CD4-positive, alpha-beta T cell (primary cell): ENCODE data around the gene WIPF1. TPM values are rescaled to one million over a fixed set of nuclear protein-coding genes. Genes with fewer than 3 reads are reported as not detected.

Experiments used
- ATAC-seq: fragments of 200-7000 bp; cut with Tn5 transposase; one replicate; pipeline ENCODE4 v1.10.0; 2022; ENCODE audit warnings: mild to moderate bottlenecking; ENCODE audit not compliant: poor library complexity
- CTCF ChIA-PET: fragments of 350-600 bp; sonication (Branson Sonifier 250); formaldehyde crosslinking; loops from one replicate; lab custom pipeline; 2021; ENCODE audit warnings: antibody characterized with exemption, inconsistent platforms; lab: Charles Lee
- POLR2A ChIA-PET: fragments of 350-600 bp; sonication (Branson Sonifier 250); formaldehyde crosslinking; loops from one replicate; lab custom pipeline; 2021; ENCODE audit warnings: antibody characterized with exemption, inconsistent platforms; lab: Charles Lee
- DNase-seq, 14 experiments: peaks; one replicate each; pipeline ENCODE4 v3.0.0-alpha.2; 2013 to 2020; ENCODE audit warnings: mixed read lengths in 2 of 14
- H3K27ac ChIP-seq, 2 donors: one replicate each; pipeline versions ENCODE4 v1.5.1 to v1.7.0; 2013; ENCODE audit warnings: low read length in 2 of 2, low read depth in 1 of 2, mild to moderate bottlenecking in 1 of 2
- H3K27me3 ChIP-seq, 2 experiments: 1 replicate in 1 of 2; 2 replicates in 1 of 2; pipeline versions ENCODE4 v1.6.1 to v1.7.0; 2013; ENCODE audit warnings: low read length in 2 of 2, control low read depth in 1 of 2, mild to moderate bottlenecking in 1 of 2, moderate library complexity in 1 of 2; ENCODE audit not compliant: insufficient read depth in 2 of 2, control insufficient read depth in 1 of 2
- H3K36me3 ChIP-seq: one replicate; pipeline ENCODE4 v1.6.1; 2013; ENCODE audit warnings: low read length, control low read depth; ENCODE audit not compliant: insufficient read depth
- H3K4me1 ChIP-seq: one replicate; pipeline ENCODE4 v1.6.1; 2013; ENCODE audit warnings: low read length, control low read depth; ENCODE audit not compliant: insufficient read depth
- H3K4me3 ChIP-seq: one replicate; pipeline ENCODE4 v1.5.1; 2013; ENCODE audit warnings: mild to moderate bottlenecking, low read length, moderate library complexity
- H3K9me3 ChIP-seq, 2 experiments: 1 replicate in 1 of 2; 2 replicates in 1 of 2; pipeline versions ENCODE4 v1.6.1 to v1.7.0; 2013; ENCODE audit warnings: low read length in 2 of 2, mild to moderate bottlenecking in 2 of 2, control low read depth in 1 of 2, moderate library complexity in 1 of 2; ENCODE audit not compliant: control insufficient read depth in 1 of 2, insufficient read depth in 1 of 2
- H3K27ac Mint-ChIP-seq: one replicate; pipeline ENCODE4 v1.8.0; 2020; ENCODE audit warnings: mixed read lengths
- H3K27me3 Mint-ChIP-seq: one replicate; pipeline ENCODE4 v1.8.0; 2021; ENCODE audit warnings: mixed read lengths
- H3K36me3 Mint-ChIP-seq: one replicate; pipeline ENCODE4 v1.8.0; 2021; ENCODE audit warnings: low read depth, mixed read lengths
- H3K4me1 Mint-ChIP-seq: one replicate; pipeline ENCODE4 v1.8.0; 2021; ENCODE audit warnings: low read depth, mixed read lengths
- H3K4me3 Mint-ChIP-seq: one replicate; pipeline ENCODE4 v1.8.0; 2020; ENCODE audit warnings: mild to moderate bottlenecking, mixed read lengths
- H3K9me3 Mint-ChIP-seq: one replicate; pipeline ENCODE4 v1.8.0; 2020; ENCODE audit warnings: mixed read lengths
- intact Hi-C, 2 experiments: fragments of 100-400 bp; cut with DNase I in 1 of 2; cut with micrococcal nuclease in 1 of 2; formaldehyde crosslinking; loops; one replicate each; pipeline versions ENCODE4 v1.15.1 to v1.9.0; 2023 to 2025; cut with DNase I, micrococcal nuclease
- total RNA-seq, 174 experiments: library from RNA in 2 of 174; stranded (reverse) in 2 of 174; gene quantifications; one replicate each; pipeline ENCODE4 v1.2.3 and lab custom pipeline; 2021 to 2026
- TF ChIP-seq, protein P1 (sequence below): fragments of 200-600 bp; IDR thresholded peaks from one replicate; pipeline ENCODE4 v1.8.0; 2022; ENCODE audit warnings: antibody characterized with exemption, mild to moderate bottlenecking

Gene WIPF1
- total RNA-seq, 2 experiments from 2014 or later, result 237 to 264 TPM

DNA sequence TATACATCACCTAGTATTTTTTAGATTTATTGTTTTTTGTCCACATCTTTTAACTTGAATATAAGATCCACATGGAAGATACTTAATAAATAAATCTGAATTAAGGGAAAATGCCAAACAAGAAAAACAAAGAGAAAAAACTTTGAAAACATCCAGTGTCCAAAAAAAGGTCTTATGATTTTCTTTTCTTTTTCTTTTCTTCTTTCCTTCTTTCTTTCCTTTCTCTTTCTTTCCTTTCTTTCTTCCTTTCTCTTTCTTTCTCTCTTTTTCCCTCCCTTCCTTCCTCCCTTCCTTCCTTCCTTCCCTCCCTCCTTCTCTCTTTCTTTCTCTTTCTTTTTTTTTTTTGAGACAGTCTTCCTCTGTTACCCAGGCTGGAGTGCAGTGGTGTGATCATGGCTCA lies 29.6 kb upstream of the WIPF1 start:
- TF ChIP-seq, protein P1, sequence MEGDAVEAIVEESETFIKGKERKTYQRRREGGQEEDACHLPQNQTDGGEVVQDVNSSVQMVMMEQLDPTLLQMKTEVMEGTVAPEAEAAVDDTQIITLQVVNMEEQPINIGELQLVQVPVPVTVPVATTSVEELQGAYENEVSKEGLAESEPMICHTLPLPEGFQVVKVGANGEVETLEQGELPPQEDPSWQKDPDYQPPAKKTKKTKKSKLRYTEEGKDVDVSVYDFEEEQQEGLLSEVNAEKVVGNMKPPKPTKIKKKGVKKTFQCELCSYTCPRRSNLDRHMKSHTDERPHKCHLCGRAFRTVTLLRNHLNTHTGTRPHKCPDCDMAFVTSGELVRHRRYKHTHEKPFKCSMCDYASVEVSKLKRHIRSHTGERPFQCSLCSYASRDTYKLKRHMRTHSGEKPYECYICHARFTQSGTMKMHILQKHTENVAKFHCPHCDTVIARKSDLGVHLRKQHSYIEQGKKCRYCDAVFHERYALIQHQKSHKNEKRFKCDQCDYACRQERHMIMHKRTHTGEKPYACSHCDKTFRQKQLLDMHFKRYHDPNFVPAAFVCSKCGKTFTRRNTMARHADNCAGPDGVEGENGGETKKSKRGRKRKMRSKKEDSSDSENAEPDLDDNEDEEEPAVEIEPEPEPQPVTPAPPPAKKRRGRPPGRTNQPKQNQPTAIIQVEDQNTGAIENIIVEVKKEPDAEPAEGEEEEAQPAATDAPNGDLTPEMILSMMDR, result no peak
- intact Hi-C loops, result no loop called here
- no peak overlapping the region for H3K4me3 ChIP-seq
- no peak overlapping the region for H3K27ac ChIP-seq
- H3K27me3 ChIP-seq, result no peaks in the 10 kb centered on the region
- peaks cover 83% of the 10 kb centered on the region for H3K36me3 ChIP-seq
- POLR2A ChIA-PET, result interaction anchor here (1.0 to 1.5 kb wide), 2 partner anchors 34 to 54 kb away, joined by 4 to 5 read pairs; no protein-coding TSS in a partner anchor
- ATAC-seq (no peak), DNase-seq (no peak)
- H3K9me3 Mint-ChIP-seq, result no peaks in the 10 kb centered on the region
- H3K4me1 ChIP-seq, result peaks cover 70% of the 10 kb centered on the region
- peak overlapping the region; percentile 33 for H3K27ac Mint-ChIP-seq
- H3K9me3 ChIP-seq, result no peaks in the 10 kb centered on the region
- CTCF ChIA-PET, result interaction anchor here (1.7 to 1.9 kb wide), 2 partner anchors 7 to 164 kb away, joined by 5 to 6 read pairs; no protein-coding TSS in a partner anchor
- peaks cover 91% of the 10 kb centered on the region for H3K36me3 Mint-ChIP-seq
- H3K4me3 Mint-ChIP-seq, result peak overlapping the region; percentile 30
- H3K27me3 Mint-ChIP-seq, result no peaks in the 10 kb centered on the region
- H3K4me1 Mint-ChIP-seq, result peaks cover 92% of the 10 kb centered on the region

DNA sequence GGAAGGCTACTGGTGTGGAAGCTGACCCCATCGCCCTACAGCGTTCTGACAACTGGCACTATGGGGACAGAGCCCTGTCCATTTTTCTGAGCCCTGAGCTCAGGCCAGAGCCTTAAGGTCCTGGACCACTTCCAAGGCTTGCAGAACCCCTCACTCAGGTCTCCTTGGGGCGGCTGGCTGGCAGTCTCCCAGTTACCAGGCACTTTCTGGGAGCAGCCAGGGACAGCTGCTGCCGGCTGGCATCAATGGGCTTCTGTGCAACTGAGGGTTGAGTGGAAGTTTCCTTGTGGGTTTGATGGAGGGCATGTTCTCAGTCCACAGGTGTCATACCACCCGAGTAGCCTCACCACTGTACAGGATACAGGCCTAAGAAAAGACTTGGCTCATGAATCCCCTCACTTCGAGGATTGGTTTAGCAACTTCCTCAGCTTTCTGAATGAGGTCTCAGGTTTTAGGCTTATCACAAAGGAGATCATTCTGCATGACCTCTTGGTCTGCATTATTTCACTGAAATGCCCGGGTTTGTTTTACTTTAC lies 27.4 kb upstream of the WIPF1 start:
- Mint-ChIP-seq H3K27ac (peak overlapping the region; percentile 60), H3K27me3 (no peaks in the 10 kb centered on the region), H3K36me3 (peaks cover 88% of the 10 kb centered on the region), H3K4me1 (peaks cover 86% of the 10 kb centered on the region), H3K9me3 (no peaks in the 10 kb centered on the region), H3K4me3 (no peak overlapping the region)
- POLR2A ChIA-PET, result interaction anchor here (0.8 to 1.6 kb wide), 4 partner anchors 9 to 22 kb away, joined by 3 to 5 read pairs (median 4); no protein-coding TSS in a partner anchor
- Histone ChIP-seq H3K9me3 (no peaks in the 10 kb centered on the region), H3K4me1 (peaks cover 56% of the 10 kb centered on the region), H3K36me3 (peaks cover 75% of the 10 kb centered on the region), H3K27ac (no peak overlapping the region), H3K4me3 (no peak overlapping the region), H3K27me3 (no peaks in the 10 kb centered on the region)
- no peak for ATAC-seq
- TF ChIP-seq, protein P1, result no peak
- intact Hi-C loops, result no loop called here
- CTCF ChIA-PET, result interaction anchor here (1.3 to 1.4 kb wide), 2 partner anchors 32 to 47 kb away, joined by 4 read pairs; no protein-coding TSS in a partner anchor
- DNase-seq, result no peak

DNA sequence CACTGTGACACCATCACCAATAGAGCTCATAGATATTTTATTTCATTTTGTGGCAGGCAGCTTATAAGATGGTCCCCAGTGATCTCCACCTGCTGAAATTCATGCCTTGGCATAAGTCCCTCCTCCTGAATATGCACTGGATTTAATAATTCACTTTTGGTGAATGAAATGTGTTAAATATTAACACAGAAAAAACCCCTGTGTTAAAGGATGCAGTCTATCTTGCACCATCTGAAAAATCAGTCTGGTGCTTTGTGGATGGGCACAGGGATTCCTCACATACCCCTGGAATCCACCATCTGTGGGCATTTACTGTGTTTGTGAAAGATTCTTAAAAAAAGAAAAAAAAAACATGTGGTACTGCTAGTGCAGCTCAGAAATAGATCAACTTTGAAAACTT lies 26.1 kb upstream of the WIPF1 start:
- Mint-ChIP-seq H3K27me3 (no peaks in the 10 kb centered on the region), H3K4me3 (no peak overlapping the region), H3K36me3 (peaks cover 84% of the 10 kb centered on the region), H3K9me3 (no peaks in the 10 kb centered on the region), H3K4me1 (peaks cover 86% of the 10 kb centered on the region), H3K27ac (peak overlapping the region; percentile 62)
- DNase-seq (peak in 1 of 14 experiments; percentile 33), ATAC-seq (no peak)
- intact Hi-C loops, result no loop called here
- Histone ChIP-seq H3K27me3 (no peaks in the 10 kb centered on the region), H3K36me3 (peaks cover 68% of the 10 kb centered on the region), H3K4me1 (peaks cover 53% of the 10 kb centered on the region), H3K4me3 (no peak overlapping the region), H3K9me3 (no peaks in the 10 kb centered on the region), H3K27ac (no peak overlapping the region)
- TF ChIP-seq, protein P1, result no peak
- ChIA-PET CTCF (interaction anchor here (1.3 to 1.4 kb wide), 3 partner anchors 9 to 14 kb away, joined by 4 to 6 read pairs (median 4); no protein-coding TSS in a partner anchor), POLR2A (interaction anchor here (0.7 to 1.9 kb wide), 5 partner anchors 10 to 45 kb away, joined by 3 to 6 read pairs (median 5); no protein-coding TSS in a partner anchor)
